GM04504 (cell line): ENCODE data around the gene THEM5.

ENCODE experiments used
- DNase-seq: peaks from one replicate; pipeline ENCODE4 v3.0.0-alpha.2; 2012; ENCODE audit warnings: low read depth

The THEM5 gene

GRCh38 chr1:151800830-151801229 lies 52.7 kb downstream of the THEM5 start:
- DNase-seq = no peak

DNA sequence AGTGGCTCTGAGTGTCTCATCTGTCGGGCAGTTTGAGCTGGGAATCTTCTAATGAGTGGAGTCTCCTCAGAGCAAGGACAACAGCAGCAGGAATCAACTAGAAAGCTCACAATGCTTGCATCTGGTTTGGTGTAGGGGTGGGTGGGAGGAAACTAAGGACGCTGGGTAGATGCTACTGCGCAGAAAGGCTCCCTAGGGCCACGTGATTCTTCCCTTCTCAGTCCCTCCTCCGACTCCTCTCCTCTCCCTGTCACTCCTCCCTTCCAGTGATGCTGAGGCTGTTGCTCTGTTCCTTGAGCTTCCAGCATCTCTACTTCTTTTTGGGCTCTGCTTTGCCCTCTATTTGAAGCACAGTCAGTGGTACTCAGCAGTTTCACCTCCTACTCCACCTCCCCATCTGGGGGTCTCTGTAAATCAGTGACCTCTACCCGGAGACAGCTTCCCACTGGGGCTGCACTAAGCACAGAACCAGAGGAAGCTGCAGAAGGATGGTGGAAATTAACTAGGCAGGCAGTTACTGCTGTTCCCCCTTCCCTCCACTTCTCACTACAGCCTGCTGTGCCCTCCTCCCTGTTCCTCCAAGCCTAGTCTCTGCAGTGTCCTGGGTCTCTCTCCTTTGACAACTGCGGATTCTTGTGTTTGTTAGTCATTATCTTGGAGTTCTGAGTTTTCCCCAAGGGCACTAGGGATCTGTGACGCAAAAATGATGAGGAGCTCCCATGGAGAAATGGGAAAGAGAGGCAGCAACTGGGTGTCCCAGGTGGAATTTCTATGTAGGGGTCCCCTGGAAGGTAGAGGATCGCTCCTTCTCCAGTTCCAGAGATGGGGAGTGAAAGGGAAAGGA lies 54.1 kb downstream of the THEM5 start:
- DNase-seq = no peak

DNA sequence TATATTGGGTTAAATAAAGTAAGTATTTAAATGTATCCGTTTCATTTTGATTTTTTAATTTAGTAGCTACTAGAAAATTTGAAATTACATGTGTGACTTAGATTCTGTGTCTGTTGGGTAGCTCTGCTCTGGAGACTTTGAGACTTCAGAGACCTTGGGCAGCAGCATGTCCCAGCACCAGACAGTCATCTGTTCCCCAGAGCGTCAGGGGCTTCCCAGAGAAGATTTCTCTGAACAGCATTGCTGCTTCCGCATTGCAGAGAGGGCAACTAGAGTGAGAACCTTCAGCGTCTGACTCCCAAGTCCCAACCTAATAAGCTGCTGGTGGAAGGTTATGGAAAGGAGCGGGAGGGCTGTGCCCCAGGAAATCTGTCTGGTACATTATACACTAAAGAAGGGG lies 54.9 kb downstream of the THEM5 start:
- DNase-seq = no peak
